Measurements from ENCODE around the gene RHOT1.

- TF ChIP-seq CTCF (IDR thresholded peaks at IDR 0.05) (no peak), POLR2A (IDR thresholded peaks at IDR 0.05) (no peak)
Observed at GRCh38 chr17:32148351-32148750, 6.0 kb downstream of the RHOT1 start.

All from lower leg skin (tissue), 3 donors.